Measurements from ENCODE around the gene PMF1. TPM values are rescaled to one million over a fixed set of nuclear protein-coding genes. Genes with fewer than 3 reads are reported as not detected.

The PMF1 gene, protein sequence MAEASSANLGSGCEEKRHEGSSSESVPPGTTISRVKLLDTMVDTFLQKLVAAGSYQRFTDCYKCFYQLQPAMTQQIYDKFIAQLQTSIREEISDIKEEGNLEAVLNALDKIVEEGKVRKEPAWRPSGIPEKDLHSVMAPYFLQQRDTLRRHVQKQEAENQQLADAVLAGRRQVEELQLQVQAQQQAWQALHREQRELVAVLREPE
- 58.4 and 60.4 TPM in 2 replicates for total RNA-seq

GRCh38 chr1:156212833-156213643, at the start of gene PMF1:
TSS of gene PMF1 (plus strand) at chr1:156213007. CDS start at chr1:156213016, 9 bp downstream.

GRCh38 chr1:156193488-156194299, 19.1 kb upstream of the PMF1 start, which contains the start of gene SLC25A44:
TSS of gene SLC25A44 (plus strand) at chr1:156194104. CDS start at chr1:156199848, 5,744 bp downstream.

GRCh38 chr1:156241926-156242325, 29.1 kb downstream of the PMF1 start, which contains the start of gene BGLAP:
TSS of gene BGLAP (plus strand) at chr1:156242184. CDS start at chr1:156242232, 48 bp downstream.

DNA sequence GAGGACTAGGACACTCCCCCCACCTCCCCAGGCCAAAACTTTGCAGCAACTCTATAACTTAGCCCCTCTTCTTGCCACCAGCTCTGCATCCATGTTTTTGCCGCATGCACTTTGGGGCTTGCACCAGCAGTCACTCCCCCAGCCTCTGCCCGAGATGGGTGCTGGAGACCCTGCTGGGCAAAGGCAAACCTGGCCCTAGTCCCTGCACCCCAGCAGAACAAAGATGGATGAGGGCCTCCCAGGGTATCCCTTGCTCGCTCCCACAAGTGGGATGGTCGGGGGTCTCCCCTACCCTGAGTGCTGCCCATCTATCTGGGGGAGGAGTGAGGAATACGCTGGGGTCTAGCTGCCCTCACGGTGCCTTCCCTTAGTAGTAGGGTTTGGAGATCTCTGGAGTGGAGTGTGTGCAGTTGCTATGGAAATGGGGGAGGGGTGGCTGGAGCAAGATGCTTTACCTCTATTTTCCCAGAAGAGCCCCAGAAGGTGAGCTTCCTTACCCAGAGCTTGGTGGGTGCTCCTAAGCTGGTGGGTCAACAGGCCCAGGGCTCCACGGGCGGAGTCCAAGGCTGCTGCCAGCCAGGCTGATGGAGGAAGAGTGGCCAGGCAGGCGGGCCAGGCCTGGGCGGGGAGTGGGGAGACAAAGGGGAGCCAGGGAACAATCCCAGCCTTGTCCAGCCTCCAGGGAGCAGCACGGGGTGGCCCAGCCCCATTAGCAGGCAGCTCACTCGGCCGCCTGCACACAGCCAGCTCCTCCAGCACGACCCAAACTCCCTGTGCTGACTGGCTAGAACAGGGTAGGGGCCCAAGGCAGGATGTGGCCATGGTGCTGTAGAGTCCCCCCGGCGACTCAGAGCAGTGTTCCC, 34.9 kb downstream of the PMF1 start, which contains the start of gene PAQR6:
Gene PAQR6 (minus strand): TSS at position 597 of the 863 bp plus-strand sequence. CDS start 1,325 bp downstream, outside the sequence.

DNA sequence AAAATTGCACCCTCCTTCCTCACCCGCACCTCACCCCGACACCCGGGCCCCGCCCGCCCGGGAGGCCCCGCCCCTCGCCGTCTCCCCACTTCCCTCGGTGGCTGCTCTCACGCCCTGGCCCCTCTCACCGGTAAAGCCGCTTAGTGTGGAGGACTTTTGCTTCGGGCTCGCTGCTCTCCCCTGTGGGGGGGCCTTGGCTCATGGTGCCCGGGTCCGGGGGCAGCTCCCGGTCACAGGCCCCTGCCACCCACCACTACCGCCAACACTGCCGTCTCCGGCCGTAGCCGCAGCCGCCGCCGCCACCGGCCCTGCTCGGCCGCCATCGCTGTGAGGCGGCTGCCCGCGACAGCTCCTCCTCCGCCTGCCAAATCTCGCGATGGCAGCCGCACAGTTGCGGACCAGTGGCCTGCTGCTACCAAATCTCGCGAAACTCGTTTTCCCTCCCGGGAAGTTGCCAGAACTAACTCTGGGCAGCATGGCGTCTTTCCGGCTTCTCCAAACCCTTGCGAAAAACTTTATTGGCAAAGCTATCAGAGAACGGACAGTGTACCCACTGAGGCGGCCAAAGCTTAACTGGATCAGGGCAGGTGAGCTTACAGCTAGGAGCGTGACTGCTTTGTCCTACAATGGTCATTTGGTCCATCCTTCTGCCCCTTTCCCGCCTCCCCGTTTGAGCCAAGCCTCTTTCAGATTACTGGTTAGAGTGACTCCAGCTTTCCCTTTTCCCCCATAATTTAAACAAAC, 69.8 kb downstream of the PMF1 start, which contains the start of gene SMG5:
Gene SMG5 (minus strand): TSS at position 347 of the 744 bp plus-strand sequence. CDS start 145 bp downstream, at position 202.

GRCh38 chr1:156284112-156284511, 71.3 kb downstream of the PMF1 start, which contains the start of gene TMEM79:
TSS of gene TMEM79 (plus strand) at chr1:156284325. CDS start at chr1:156285227, 902 bp downstream.

Other genes with a start within 250 kb of the PMF1 start
- gene ARHGEF2, start 234.5 kb upstream of the PMF1 start, total RNA-seq = 51.3 and 70.6 TPM in 2 replicates
- gene SSR2, start 192.1 kb upstream of the PMF1 start, total RNA-seq = 351 and 443 TPM in 2 replicates
- 10.5 and 13.6 TPM in 2 replicates for gene UBQLN4, start 159.2 kb upstream of the PMF1 start, total RNA-seq
- 79.8 and 102 TPM in 2 replicates for gene LAMTOR2, start 158.2 kb upstream of the PMF1 start, total RNA-seq
- not detected in 2 replicates for gene RAB25, start 151.8 kb upstream of the PMF1 start, total RNA-seq
- 2.9 and 4.8 TPM in 2 replicates for gene MEX3A, start 130.5 kb upstream of the PMF1 start, total RNA-seq
- 254 and 363 TPM in 2 replicates for gene LMNA, start 98.3 kb upstream of the PMF1 start, total RNA-seq
- gene SEMA4A, start 59.4 kb upstream of the PMF1 start, total RNA-seq = 0.52 and 0.65 TPM in 2 replicates
- gene SLC25A44, start 18.9 kb upstream of the PMF1 start, total RNA-seq = 10.1 and 10.3 TPM in 2 replicates
- 0.33 and 0.43 TPM in 2 replicates for gene BGLAP, start 29.2 kb downstream of the PMF1 start, total RNA-seq
- gene PAQR6, start 35.0 kb downstream of the PMF1 start, total RNA-seq = 0.33 and 0.52 TPM in 2 replicates
- gene SMG5, start 69.8 kb downstream of the PMF1 start, total RNA-seq = 38.4 and 42.6 TPM in 2 replicates
- gene TMEM79, start 71.3 kb downstream of the PMF1 start, total RNA-seq = 0.54 and 0.95 TPM in 2 replicates
- gene GLMP, start 82.7 kb downstream of the PMF1 start, total RNA-seq = 48.9 and 54.0 TPM in 2 replicates
- 0.11 TPM in 1 of 2 replicates, not detected in the other for gene VHLL, start 86.3 kb downstream of the PMF1 start, total RNA-seq
- 378 and 523 TPM in 2 replicates for gene CCT3, start 125.3 kb downstream of the PMF1 start, total RNA-seq
- 0.09 and 0.11 TPM in 2 replicates for gene TSACC, start 125.5 kb downstream of the PMF1 start, total RNA-seq
- gene RHBG, start 156.2 kb downstream of the PMF1 start, total RNA-seq = not detected in 2 replicates